GM12865 (cell line): Measurements from ENCODE around the gene TYMP.

Source experiments
- DNase-seq: peaks from one replicate; pipeline ENCODE4 v3.0.0; 2010; ENCODE audit warnings: low read depth
- H3K4me3 ChIP-seq: 2 replicates; pipeline ENCODE4 v1.5.1; 2011; ENCODE audit warnings: mild to moderate bottlenecking, low read depth, low read length, control low read depth
- CTCF ChIP-seq: IDR thresholded peaks from 2 replicates; pipeline ENCODE4 v1.5.1; 2011; ENCODE audit warnings: low read length, control low read depth, low read depth, inconsistent platforms; ENCODE audit not compliant: insufficient read depth; ENCODE audit errors: missing control alignments

TYMP gene

GRCh38 chr22:50517495-50518260, 12.1 kb downstream of the TYMP start:
- no peak for TF ChIP-seq CTCF
- DNase-seq, result no peak

GRCh38 chr22:50516891-50517290, 12.9 kb downstream of the TYMP start:
- no peak for DNase-seq
- no peak for TF ChIP-seq CTCF
- H3K4me3 ChIP-seq, result no peak overlapping the region

More at GRCh38 chr22:50517495-50518260, 12.1 kb downstream of the TYMP start:
- H3K4me3 ChIP-seq, result no peak overlapping the region

- H3K4me3 ChIP-seq, result no peak overlapping the region
- no peak for DNase-seq
- no peak for TF ChIP-seq CTCF
These were observed 13.7 kb downstream of the TYMP start for GRCh38 chr22:50516068-50516467.

- H3K4me3 ChIP-seq, result no peak overlapping the region
- DNase-seq, result no peak
- TF ChIP-seq CTCF, result no peak
These were observed 16.6 kb downstream of the TYMP start for GRCh38 chr22:50513175-50513574.

GRCh38 chr22:50508897-50509296, 20.9 kb downstream of the TYMP start:
- no peak for TF ChIP-seq CTCF
- H3K4me3 ChIP-seq, result peak overlapping the region; percentile 83
- peak; percentile 13 for DNase-seq

GRCh38 chr22:50507991-50508884, 21.6 kb downstream of the TYMP start, which contains the start of gene NCAPH2:
Gene NCAPH2 (plus strand): TSS chr22:50508224. CDS start chr22:50508338, 114 bp downstream.
- TF ChIP-seq CTCF, result no peak
- DNase-seq, result peak; percentile 99
- H3K4me3 ChIP-seq, result peak within 1 kb of the TSS; percentile 88
